Ishikawa (cell line): ENCODE data around the gene MYBL2.

Experiments used
- CEBPB ChIP-seq: IDR thresholded peaks from 2 replicates; pipeline ENCODE4 v1.6.1; 2012
- CREB1 ChIP-seq: IDR thresholded peaks from 2 replicates; pipeline ENCODE4 v1.6.1; 2012; ENCODE audit warnings: low read depth
- EGR1 ChIP-seq: IDR thresholded peaks from 2 replicates; pipeline ENCODE4 v1.6.1; 2012
- EP300 ChIP-seq: IDR thresholded peaks from 2 replicates; pipeline ENCODE4 v1.6.1; 2012; ENCODE audit warnings: borderline replicate concordance
- FOXM1 ChIP-seq: IDR thresholded peaks from 2 replicates; pipeline ENCODE4 v1.6.1; 2012; ENCODE audit warnings: low read depth, borderline replicate concordance
- MAX ChIP-seq: IDR thresholded peaks from 2 replicates; pipeline ENCODE4 v1.6.1; 2012
- NFIC ChIP-seq: IDR thresholded peaks from 2 replicates; pipeline ENCODE4 v1.6.1; 2012
- RAD21 ChIP-seq: IDR thresholded peaks from 2 replicates; pipeline ENCODE4 v1.6.1; 2012; ENCODE audit warnings: low read depth
- TAF1 ChIP-seq: IDR thresholded peaks from 2 replicates; pipeline ENCODE4 v1.6.1; 2012; ENCODE audit warnings: low read depth, mild to moderate bottlenecking
- TCF12 ChIP-seq: IDR thresholded peaks from 2 replicates; pipeline ENCODE4 v1.6.1; 2012; ENCODE audit warnings: low read depth
- TEAD4 ChIP-seq: IDR thresholded peaks from 2 replicates; pipeline ENCODE4 v1.6.1; 2012
- YY1 ChIP-seq: IDR thresholded peaks from 2 replicates; pipeline ENCODE4 v1.6.1; 2012; ENCODE audit warnings: low read depth
- ZBTB7A ChIP-seq: IDR thresholded peaks from 2 replicates; pipeline ENCODE4 v1.6.1; 2012; ENCODE audit warnings: low read depth
- TF ChIP-seq, protein P1 (sequence below): IDR thresholded peaks from 2 replicates; pipeline ENCODE4 v1.6.1; 2012
- TF ChIP-seq, protein P2 (sequence below): IDR thresholded peaks from 2 replicates; pipeline ENCODE4 v1.6.1; 2012; ENCODE audit warnings: low read depth, mild to moderate bottlenecking

The MYBL2 gene

DNA sequence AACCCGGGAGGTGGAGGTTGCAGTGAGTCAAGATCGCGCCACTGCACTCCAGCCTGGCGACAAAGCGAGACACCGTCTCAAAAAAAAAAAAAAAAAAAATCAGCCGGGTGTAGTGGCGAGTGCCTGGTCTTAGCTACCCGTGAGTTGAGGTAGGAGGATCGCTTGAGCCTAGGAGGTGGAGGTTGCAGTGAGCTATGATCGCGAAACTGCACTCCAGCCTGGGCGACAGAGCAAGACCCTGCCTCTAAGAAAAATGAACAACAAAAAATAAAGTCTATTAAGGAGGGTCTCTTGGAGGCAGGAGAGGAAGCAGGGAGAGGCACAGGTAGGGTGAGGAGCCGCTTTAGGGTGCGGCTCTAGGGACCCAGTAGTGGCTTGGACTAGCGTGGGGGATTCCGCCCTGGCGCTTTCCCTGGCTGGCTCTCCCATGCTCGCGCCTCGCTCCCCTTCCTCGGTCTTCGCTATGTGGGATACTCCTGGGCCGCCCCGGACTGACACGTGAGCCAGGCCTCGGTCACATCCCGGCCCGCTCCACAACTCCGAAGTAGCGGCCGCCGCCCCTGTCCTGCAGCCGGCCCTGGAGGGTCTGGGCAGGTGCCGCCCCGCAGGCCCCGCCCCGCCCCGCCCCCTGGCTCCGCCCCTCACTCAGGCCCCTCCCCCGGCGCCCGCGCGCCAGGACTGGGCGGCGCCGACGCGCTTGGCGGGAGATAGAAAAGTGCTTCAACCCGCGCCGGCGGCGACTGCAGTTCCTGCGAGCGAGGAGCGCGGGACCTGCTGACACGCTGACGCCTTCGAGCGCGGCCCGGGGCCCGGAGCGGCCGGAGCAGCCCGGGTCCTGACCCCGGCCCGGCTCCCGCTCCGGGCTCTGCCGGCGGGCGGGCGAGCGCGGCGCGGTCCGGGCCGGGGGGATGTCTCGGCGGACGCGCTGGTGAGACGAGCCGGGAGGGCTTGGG, at the start of gene MYBL2:
TSS of gene MYBL2 (plus strand) at position 739 of the 953 bp plus-strand sequence. CDS start at position 909, 170 bp downstream.
- TF ChIP-seq TAF1, result peak; percentile 42; the same call in 1 of the 2 replicates
- no peak for TF ChIP-seq TCF12
- no peak for TF ChIP-seq YY1
- TF ChIP-seq EP300, result no peak
- TF ChIP-seq, protein P1, sequence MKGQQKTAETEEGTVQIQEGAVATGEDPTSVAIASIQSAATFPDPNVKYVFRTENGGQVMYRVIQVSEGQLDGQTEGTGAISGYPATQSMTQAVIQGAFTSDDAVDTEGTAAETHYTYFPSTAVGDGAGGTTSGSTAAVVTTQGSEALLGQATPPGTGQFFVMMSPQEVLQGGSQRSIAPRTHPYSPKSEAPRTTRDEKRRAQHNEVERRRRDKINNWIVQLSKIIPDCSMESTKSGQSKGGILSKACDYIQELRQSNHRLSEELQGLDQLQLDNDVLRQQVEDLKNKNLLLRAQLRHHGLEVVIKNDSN, result no peak
- no peak for TF ChIP-seq CREB1
- TF ChIP-seq, protein P2, sequence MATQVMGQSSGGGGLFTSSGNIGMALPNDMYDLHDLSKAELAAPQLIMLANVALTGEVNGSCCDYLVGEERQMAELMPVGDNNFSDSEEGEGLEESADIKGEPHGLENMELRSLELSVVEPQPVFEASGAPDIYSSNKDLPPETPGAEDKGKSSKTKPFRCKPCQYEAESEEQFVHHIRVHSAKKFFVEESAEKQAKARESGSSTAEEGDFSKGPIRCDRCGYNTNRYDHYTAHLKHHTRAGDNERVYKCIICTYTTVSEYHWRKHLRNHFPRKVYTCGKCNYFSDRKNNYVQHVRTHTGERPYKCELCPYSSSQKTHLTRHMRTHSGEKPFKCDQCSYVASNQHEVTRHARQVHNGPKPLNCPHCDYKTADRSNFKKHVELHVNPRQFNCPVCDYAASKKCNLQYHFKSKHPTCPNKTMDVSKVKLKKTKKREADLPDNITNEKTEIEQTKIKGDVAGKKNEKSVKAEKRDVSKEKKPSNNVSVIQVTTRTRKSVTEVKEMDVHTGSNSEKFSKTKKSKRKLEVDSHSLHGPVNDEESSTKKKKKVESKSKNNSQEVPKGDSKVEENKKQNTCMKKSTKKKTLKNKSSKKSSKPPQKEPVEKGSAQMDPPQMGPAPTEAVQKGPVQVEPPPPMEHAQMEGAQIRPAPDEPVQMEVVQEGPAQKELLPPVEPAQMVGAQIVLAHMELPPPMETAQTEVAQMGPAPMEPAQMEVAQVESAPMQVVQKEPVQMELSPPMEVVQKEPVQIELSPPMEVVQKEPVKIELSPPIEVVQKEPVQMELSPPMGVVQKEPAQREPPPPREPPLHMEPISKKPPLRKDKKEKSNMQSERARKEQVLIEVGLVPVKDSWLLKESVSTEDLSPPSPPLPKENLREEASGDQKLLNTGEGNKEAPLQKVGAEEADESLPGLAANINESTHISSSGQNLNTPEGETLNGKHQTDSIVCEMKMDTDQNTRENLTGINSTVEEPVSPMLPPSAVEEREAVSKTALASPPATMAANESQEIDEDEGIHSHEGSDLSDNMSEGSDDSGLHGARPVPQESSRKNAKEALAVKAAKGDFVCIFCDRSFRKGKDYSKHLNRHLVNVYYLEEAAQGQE, result no peak
- TF ChIP-seq FOXM1, result no peak
- peak; percentile 94 for TF ChIP-seq MAX
- TF ChIP-seq TEAD4, result no peak
- peak; percentile 18; the same call in 1 of the 2 replicates for TF ChIP-seq ZBTB7A
- no peak for TF ChIP-seq NFIC
- no peak for TF ChIP-seq RAD21
- TF ChIP-seq CEBPB, result no peak
- TF ChIP-seq EGR1, result no peak

GRCh38 chr20:43631598-43631997, 35.3 kb upstream of the MYBL2 start:
- TF ChIP-seq TCF12 (no peak), CEBPB (no peak), ZBTB7A (no peak), TAF1 (no peak), CREB1 (no peak)
- TF ChIP-seq, protein P2, result no peak
- TF ChIP-seq, protein P1, result no peak

DNA sequence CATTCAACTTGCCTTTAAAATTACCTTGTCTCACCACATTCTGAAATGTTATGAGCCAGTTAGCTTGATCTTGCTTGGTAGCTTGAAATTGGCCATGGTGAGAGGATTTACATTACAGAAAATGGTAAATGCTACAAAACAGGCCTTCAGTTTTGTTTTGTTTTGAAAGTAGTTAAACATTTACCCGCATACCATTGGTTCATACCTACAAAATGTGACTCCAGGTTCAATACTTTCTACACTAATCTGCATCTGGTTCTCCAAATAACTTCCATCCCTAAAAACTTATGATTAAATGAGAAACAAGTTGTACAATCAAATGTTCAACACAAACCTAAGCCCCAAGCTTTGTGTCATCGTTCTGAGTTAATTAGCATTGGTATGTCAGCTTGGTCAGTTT, 30.5 kb upstream of the MYBL2 start:
- no peak for TF ChIP-seq CEBPB
- no peak for TF ChIP-seq TAF1
- no peak for TF ChIP-seq CREB1
- TF ChIP-seq NFIC, result no peak
- TF ChIP-seq, protein P2, result no peak
- no peak for TF ChIP-seq FOXM1
- no peak for TF ChIP-seq ZBTB7A

DNA sequence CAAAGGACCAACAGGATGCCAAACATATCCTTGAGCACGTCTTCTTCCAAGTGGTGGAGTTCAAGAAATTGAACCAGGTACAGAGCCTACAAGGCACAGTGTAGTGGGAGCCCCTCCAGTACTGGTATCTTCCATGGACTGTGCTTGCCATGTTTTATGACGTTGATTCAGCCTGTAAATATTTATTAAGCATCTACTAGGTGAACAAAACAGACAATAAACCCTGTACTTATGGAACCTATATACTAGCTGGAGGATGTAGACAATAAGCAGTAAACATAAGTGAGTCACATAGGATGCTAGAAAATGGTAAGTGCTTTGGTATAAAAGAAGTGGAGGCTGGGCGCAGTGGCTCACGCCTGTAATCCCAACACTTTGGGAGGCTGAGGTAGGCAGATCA, 24.4 kb upstream of the MYBL2 start:
- TF ChIP-seq TEAD4 (no peak), TAF1 (no peak), CREB1 (no peak)
- TF ChIP-seq, protein P2, result no peak
- TF ChIP-seq, protein P1, result no peak
